GM06990 (cell line): ENCODE data around the gene CFAP47.

Experiments
- DNase-seq: peaks from one replicate; pipeline ENCODE4 v3.0.0-alpha.2; 2011; ENCODE audit not compliant: insufficient read length; ENCODE audit errors: extremely low read depth
- H3K27me3 ChIP-seq: replicated peaks from 2 replicates; pipeline ENCODE4 v1.6.0; 2011; ENCODE audit warnings: low read length; ENCODE audit not compliant: control insufficient read depth, insufficient read depth
- H3K36me3 ChIP-seq: 2 replicates; pipeline ENCODE4 v1.5.1; 2011; ENCODE audit warnings: low read length; ENCODE audit not compliant: control insufficient read depth, insufficient read depth
- H3K4me3 ChIP-seq: replicated peaks from 2 replicates; pipeline ENCODE4 v1.5.1; 2011; ENCODE audit warnings: low read depth, mild to moderate bottlenecking, control low read depth, low read length
- TF ChIP-seq, protein P1 (sequence below): IDR thresholded peaks from 2 replicates; pipeline ENCODE4 v1.5.1; 2011; ENCODE audit warnings: low read length, control low read depth, mild to moderate bottlenecking, inconsistent platforms; ENCODE audit not compliant: insufficient read depth, poor library complexity, severe bottlenecking

Gene CFAP47

DNA sequence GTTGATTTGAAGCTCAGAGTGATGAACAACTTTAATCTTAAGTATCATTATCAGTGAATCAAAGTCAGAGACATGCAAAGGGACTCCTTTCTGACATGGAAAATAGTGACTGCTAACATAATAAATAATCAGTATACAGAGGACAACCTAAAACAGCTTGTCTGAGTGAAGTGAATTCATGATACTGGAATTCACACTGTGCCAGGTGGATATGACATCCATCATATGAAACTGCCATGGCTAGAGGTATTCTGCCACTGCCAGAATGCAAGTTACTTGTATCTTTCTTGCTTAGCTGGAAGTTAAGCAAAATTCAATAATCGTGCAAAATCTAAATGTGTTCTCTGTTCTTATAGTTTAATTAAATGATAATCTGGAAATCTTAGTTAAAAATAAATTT, 429.0 kb downstream of the CFAP47 start:
- DNase-seq = no peak
- H3K4me3 ChIP-seq = no peak overlapping the region
- no peaks in the 10 kb centered on the region for H3K36me3 ChIP-seq
- TF ChIP-seq, protein P1, sequence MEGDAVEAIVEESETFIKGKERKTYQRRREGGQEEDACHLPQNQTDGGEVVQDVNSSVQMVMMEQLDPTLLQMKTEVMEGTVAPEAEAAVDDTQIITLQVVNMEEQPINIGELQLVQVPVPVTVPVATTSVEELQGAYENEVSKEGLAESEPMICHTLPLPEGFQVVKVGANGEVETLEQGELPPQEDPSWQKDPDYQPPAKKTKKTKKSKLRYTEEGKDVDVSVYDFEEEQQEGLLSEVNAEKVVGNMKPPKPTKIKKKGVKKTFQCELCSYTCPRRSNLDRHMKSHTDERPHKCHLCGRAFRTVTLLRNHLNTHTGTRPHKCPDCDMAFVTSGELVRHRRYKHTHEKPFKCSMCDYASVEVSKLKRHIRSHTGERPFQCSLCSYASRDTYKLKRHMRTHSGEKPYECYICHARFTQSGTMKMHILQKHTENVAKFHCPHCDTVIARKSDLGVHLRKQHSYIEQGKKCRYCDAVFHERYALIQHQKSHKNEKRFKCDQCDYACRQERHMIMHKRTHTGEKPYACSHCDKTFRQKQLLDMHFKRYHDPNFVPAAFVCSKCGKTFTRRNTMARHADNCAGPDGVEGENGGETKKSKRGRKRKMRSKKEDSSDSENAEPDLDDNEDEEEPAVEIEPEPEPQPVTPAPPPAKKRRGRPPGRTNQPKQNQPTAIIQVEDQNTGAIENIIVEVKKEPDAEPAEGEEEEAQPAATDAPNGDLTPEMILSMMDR = no peak
- H3K27me3 ChIP-seq = no peaks in the 10 kb centered on the region

DNA sequence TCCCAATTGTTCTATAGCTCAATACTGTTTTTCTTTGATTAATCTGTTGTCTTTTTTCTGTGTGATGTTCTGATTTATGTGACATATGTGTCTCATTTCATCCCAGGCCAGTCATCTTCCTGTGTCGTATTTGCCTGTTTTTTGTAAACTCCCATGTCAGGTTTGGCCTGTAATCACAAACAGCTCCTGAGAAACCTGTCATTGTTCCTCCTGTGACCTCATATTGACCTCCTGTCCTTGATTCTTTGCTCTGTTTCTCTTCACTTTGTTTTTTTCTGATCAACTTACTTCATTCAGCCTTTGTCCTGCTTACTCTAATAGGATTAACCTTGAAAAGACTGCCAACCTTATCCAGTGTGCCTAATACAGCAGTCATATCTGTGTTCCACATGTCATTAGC, 438.3 kb downstream of the CFAP47 start:
- H3K36me3 ChIP-seq = no peaks in the 10 kb centered on the region
- TF ChIP-seq, protein P1 = no peak
- no peaks in the 10 kb centered on the region for H3K27me3 ChIP-seq
- no peak for DNase-seq
- no peak overlapping the region for H3K4me3 ChIP-seq

DNA sequence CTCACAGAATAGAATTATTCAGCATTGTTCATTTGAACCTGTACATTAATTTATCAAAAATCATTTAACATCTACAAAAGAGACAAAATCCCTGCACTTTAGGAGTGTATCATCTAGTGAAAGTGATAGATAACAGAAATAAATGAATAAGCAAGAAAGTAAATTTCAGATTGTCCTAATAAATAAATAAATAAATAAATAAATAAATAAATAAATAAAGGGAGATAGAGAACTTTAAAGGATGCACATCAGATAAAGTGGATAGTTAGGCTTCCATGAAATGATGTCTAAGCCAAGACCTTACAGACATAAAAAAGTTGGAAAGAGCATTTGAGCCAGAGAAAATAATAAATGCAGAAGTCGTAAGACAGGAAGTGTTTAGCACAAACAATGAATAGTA, 444.7 kb downstream of the CFAP47 start:
- Histone ChIP-seq H3K4me3 (no peak overlapping the region), H3K36me3 (no peaks in the 10 kb centered on the region), H3K27me3 (no peaks in the 10 kb centered on the region)
- TF ChIP-seq, protein P1 = no peak
- no peak for DNase-seq

DNA sequence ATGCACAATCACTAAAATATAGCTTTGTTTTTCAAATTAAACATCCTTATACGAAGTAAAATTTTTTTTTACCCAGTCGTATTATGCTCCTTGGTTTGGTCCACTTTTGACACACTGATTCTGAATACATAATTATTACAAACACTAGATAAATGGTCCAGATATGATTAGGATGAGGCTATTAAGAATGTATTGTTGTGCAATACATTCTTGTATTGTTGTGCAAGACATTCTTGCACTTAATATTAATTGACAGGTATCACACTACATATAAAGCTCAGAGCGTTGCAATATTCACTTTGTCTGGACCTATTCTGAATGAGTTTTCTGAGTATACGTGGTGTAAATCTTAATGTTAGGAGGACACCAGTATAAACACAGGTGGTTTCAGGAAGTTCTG, 464.0 kb downstream of the CFAP47 start:
- Histone ChIP-seq H3K27me3 (no peaks in the 10 kb centered on the region), H3K36me3 (no peaks in the 10 kb centered on the region), H3K4me3 (no peak overlapping the region)
- TF ChIP-seq, protein P1 = no peak
- DNase-seq = no peak

DNA sequence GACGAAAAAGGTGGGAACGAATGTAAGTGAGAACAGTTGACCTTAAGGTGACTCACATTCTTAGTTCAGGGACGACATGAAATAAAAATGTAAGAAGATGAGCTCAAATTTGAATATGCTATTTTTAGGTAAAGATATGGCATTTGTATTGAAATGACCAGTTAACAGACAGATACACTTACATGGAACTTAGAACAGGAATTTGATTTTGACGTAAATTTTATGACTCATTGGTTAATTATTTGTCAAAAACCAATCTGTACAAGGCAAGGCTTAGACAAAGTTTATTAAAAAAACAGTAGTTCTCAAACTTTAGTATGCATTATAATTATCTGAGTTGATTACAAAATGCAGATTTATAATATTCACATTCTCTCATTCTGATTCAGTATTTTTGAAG, 469.4 kb downstream of the CFAP47 start:
- Histone ChIP-seq H3K27me3 (no peaks in the 10 kb centered on the region), H3K4me3 (no peak overlapping the region), H3K36me3 (no peaks in the 10 kb centered on the region)
- DNase-seq = no peak
- TF ChIP-seq, protein P1 = no peak

DNA sequence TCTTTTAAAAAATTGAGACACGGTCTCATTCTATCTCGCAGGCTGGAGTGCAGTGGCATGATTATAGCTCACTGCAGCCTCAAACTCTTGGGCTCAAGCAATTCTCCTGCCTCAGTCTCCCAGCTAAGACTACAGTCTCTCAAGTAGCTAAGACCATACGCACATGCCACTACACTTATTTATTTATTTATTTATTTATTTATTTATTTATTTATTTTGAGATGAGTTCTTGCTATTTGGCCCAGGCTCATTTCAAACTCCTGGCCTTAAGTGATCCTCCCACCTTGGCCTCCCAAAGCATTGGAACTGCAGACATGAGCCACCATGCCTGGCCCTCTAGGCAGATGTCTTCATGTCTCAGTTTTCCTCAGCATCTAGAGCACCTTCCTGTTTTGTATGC, 482.2 kb downstream of the CFAP47 start:
- no peak for DNase-seq
- TF ChIP-seq, protein P1 = no peak
- Histone ChIP-seq H3K4me3 (no peak overlapping the region), H3K27me3 (no peaks in the 10 kb centered on the region), H3K36me3 (no peaks in the 10 kb centered on the region)
